K562 (cell line): Measurements from ENCODE around the gene IFNA6. TPM values are rescaled to one million over a fixed set of nuclear protein-coding genes. Genes with fewer than 3 reads are reported as not detected.

Source experiments
- ATAC-seq: fragments of 200-7000 bp; cut with Tn5 transposase; 3 replicates; pipeline ENCODE4 v1.9.1; 2020; ENCODE audit warnings: moderate library complexity
- BruUV-seq: library from RNA; stranded (reverse); fragments of 400-500 nt; replicated peaks from 2 replicates; lab custom pipeline; 2021; lab: Mats Ljungman, UMichigan
- CTCF ChIA-PET: fragments of 300-600 bp; formaldehyde crosslinking; extraction: SDS; loops from one replicate; lab custom pipeline; 2021; ENCODE audit warnings: low intra/inter-chr PET ratio; lab: Yijun Ruan, JAX
- POLR2A ChIA-PET: fragments of 300-600, 350-650 bp; sonication (Branson Sonifier 250); formaldehyde crosslinking; extraction: SDS; loops from one replicate; lab custom pipeline; 2021; ENCODE audit warnings: antibody characterized with exemption, inconsistent platforms; lab: Yijun Ruan, JAX
- DNase-seq, 4 experiments: peaks; one replicate each; pipeline versions ENCODE4 v3.0.0 to v3.0.0-alpha.2; 2011 to 2018; ENCODE audit warnings: low spot score in 3 of 4, mixed read lengths in 3 of 4; ENCODE audit errors: extremely low read depth in 1 of 4
- FAIRE-seq: peaks from 2 replicates; lab custom pipeline; 2011; peaks lifted over from hg19 to GRCh38; lab: Jason Lieb, UNC
- H2AFZ ChIP-seq: 2 replicates; pipeline ENCODE4 v1.6.0; 2011; ENCODE audit warnings: low read depth, low read length, control low read depth, inconsistent platforms
- H3K27ac ChIP-seq: fragments of 200-600 bp; 3 replicates; pipeline ENCODE4 v1.8.0; 2011; ENCODE audit warnings: low read depth, mild to moderate bottlenecking, control low read depth, inconsistent platforms, low read length, moderate library complexity, mixed read lengths; ENCODE audit errors: extremely low read depth
- H3K27me3 ChIP-seq, 2 experiments: fragments of 300-600 bp in 1 of 2; 2 replicates in 1 of 2; 3 replicates in 1 of 2; pipeline versions ENCODE4 v1.6.0 to v1.8.0; 2011; ENCODE audit warnings: inconsistent platforms in 2 of 2, low read length in 2 of 2, mild to moderate bottlenecking in 1 of 2, mixed read lengths in 1 of 2, moderate library complexity in 1 of 2; ENCODE audit not compliant: control insufficient read depth in 2 of 2, insufficient read depth in 2 of 2
- H3K36me3 ChIP-seq: fragments of 300-600 bp; 3 replicates; pipeline ENCODE4 v1.8.0; 2011; ENCODE audit warnings: mild to moderate bottlenecking, low read length, inconsistent platforms; ENCODE audit not compliant: control insufficient read depth, insufficient read depth
- H3K4me1 ChIP-seq, 2 experiments: fragments of 200-600 bp in 1 of 2; replicated peaks in 1 of 2; 2 replicates in 1 of 2; 3 replicates in 1 of 2; pipeline versions ENCODE4 v1.5.1 to v1.8.0; 2011; ENCODE audit warnings: inconsistent platforms in 2 of 2, low read length in 2 of 2, mild to moderate bottlenecking in 1 of 2, mixed read lengths in 1 of 2, moderate library complexity in 1 of 2; ENCODE audit not compliant: control insufficient read depth in 2 of 2, insufficient read depth in 2 of 2
- H3K4me2 ChIP-seq: 2 replicates; pipeline ENCODE4 v1.6.1; 2011; ENCODE audit warnings: low read length, control low read depth, inconsistent platforms, mixed read lengths; ENCODE audit not compliant: insufficient read depth
- H3K4me3 ChIP-seq: fragments of 200-600 bp; sonication (generic), shearing (Covaris generic); 2 replicates; pipeline ENCODE4 v1.5.1; 2016; ENCODE audit warnings: control low read depth, inconsistent platforms
- H3K79me2 ChIP-seq: fragments of 200-600 bp; 3 replicates; pipeline ENCODE4 v1.8.0; 2011; ENCODE audit warnings: low read length, inconsistent platforms; ENCODE audit not compliant: control insufficient read depth, insufficient read depth
- H3K9ac ChIP-seq, 2 experiments: 2 replicates each; pipeline versions ENCODE4 v1.6.0 to v1.6.1; 2011; ENCODE audit warnings: low read depth in 2 of 2, low read length in 2 of 2, control low read depth in 1 of 2, inconsistent platforms in 1 of 2, mild to moderate bottlenecking in 1 of 2, mixed read lengths in 1 of 2; ENCODE audit not compliant: insufficient read depth in 1 of 2
- H3K9me1 ChIP-seq: one replicate; pipeline ENCODE4 v1.6.0; 2011; ENCODE audit warnings: inconsistent platforms, mild to moderate bottlenecking, low read length, moderate library complexity; ENCODE audit not compliant: control insufficient read depth, insufficient read depth
- H3K9me3 ChIP-seq: replicated peaks from 2 replicates; pipeline ENCODE4 v1.5.1; 2011; ENCODE audit warnings: low read depth, low read length, inconsistent platforms; ENCODE audit not compliant: control insufficient read depth, insufficient read depth
- H4K20me1 ChIP-seq: replicated peaks from 2 replicates; pipeline ENCODE4 v1.6.1; 2011; ENCODE audit warnings: low read length, inconsistent platforms, mixed read lengths; ENCODE audit not compliant: control insufficient read depth, insufficient read depth
- CBX3 ChIP-seq, 2 experiments: IDR thresholded peaks; 1 replicate in 1 of 2; 2 replicates in 1 of 2; pipeline ENCODE4 v1.6.1; 2012; ENCODE audit warnings: inconsistent platforms in 2 of 2, low read length in 2 of 2, borderline replicate concordance in 1 of 2, control low read depth in 1 of 2
- CTCF ChIP-seq, 3 experiments: IDR thresholded peaks in 2 of 3; conservative IDR thresholded peaks in 1 of 3; 2 replicates each; pipeline ENCODE4 v1.5.1; 2011 to 2012; ENCODE audit warnings: low read length in 3 of 3, mild to moderate bottlenecking in 3 of 3, control low read depth in 2 of 3, improper control_type of control experiment in 1 of 3, inconsistent platforms in 1 of 3, low read depth in 1 of 3, mixed read lengths in 1 of 3, moderate library complexity in 1 of 3; ENCODE audit not compliant: insufficient read depth in 2 of 3
- DIDO1 ChIP-seq: fragments of 450-650 bp; IDR thresholded peaks from 2 replicates; pipeline ENCODE4 v1.6.1; 2016; ENCODE audit warnings: low read depth, missing biosample characterization, missing genetic modification characterization
- GABPA ChIP-seq: fragments of 200-800 bp; sonication (Bioruptor generic); conservative IDR thresholded peaks from 2 replicates; pipeline ENCODE4 v1.6.1; 2016; ENCODE audit warnings: low read depth, missing genetic modification characterization, missing compliant biosample characterization
- KHSRP ChIP-seq: fragments of 450-650 bp; IDR thresholded peaks from 2 replicates; pipeline ENCODE4 v1.6.1; 2017
- MAFF ChIP-seq: IDR thresholded peaks from 2 replicates; pipeline ENCODE4 v1.6.1; 2012; ENCODE audit warnings: low read length, improper control_type of control experiment
- MYC ChIP-seq, 2 experiments: fragments of 250-450 bp in 1 of 2; sonication (Bioruptor Pico) in 1 of 2; IDR thresholded peaks; 2 replicates each; pipeline versions ENCODE4 v1.5.1 to v1.6.1; 2012 to 2021; ENCODE audit warnings: low read depth in 2 of 2, borderline replicate concordance in 1 of 2, improper control_type of control experiment in 1 of 2, low read length in 1 of 2, mild to moderate bottlenecking in 1 of 2, moderate library complexity in 1 of 2
- NELFE ChIP-seq: IDR thresholded peaks from 2 replicates; pipeline ENCODE4 v1.6.1; 2011; ENCODE audit warnings: mild to moderate bottlenecking; ENCODE audit not compliant: insufficient read depth, insufficient read length
- PTRF ChIP-seq: fragments of 450-650 bp; IDR thresholded peaks from 2 replicates; pipeline ENCODE4 v1.6.1; 2016; ENCODE audit warnings: mild to moderate bottlenecking, missing genetic modification characterization, missing compliant biosample characterization
- SETDB1 ChIP-seq: IDR thresholded peaks from one replicate; pipeline ENCODE4 v1.6.1; 2012; ENCODE audit warnings: low read length, control low read depth, inconsistent platforms
- SIN3B ChIP-seq: fragments of 450-650 bp; IDR thresholded peaks from 2 replicates; pipeline ENCODE4 v1.6.1; 2017; ENCODE audit warnings: low read depth, mild to moderate bottlenecking, moderate library complexity
- SLC30A9 ChIP-seq: fragments of 250-450 bp; sonication (Bioruptor Pico); IDR thresholded peaks from 2 replicates; pipeline ENCODE4 v1.8.0; 2022; ENCODE audit warnings: mild to moderate bottlenecking, moderate library complexity
- U2AF2 ChIP-seq: fragments of 200-400 bp; formaldehyde crosslinking; optimal IDR thresholded peaks from 2 replicates; pipeline ENCODE3; 2017; ENCODE audit warnings: low read depth, mild to moderate bottlenecking, low read length
- ZBED1 ChIP-seq: IDR thresholded peaks from 2 replicates; pipeline ENCODE4 v1.6.1; 2014
- ZBTB7A ChIP-seq: IDR thresholded peaks from 2 replicates; pipeline ENCODE4 v1.6.1; 2011; ENCODE audit warnings: low read depth, mild to moderate bottlenecking, low read length, moderate library complexity, borderline replicate concordance; ENCODE audit not compliant: control insufficient read depth
- ZNF121 ChIP-seq: sonication (generic); formaldehyde crosslinking; conservative IDR thresholded peaks from 2 replicates; pipeline ENCODE4 v1.8.0; 2022; ENCODE audit warnings: missing genetic modification reagents
- ZNF75A ChIP-seq: fragments of 450-650 bp; formaldehyde crosslinking; IDR thresholded peaks from 2 replicates; pipeline ENCODE4 v1.4.0; 2020; ENCODE audit warnings: mild to moderate bottlenecking
- WGBS: fragments of 100-300 bp; shearing (Covaris generic); methylation state at CpG from one replicate; pipeline ENCODE4 v1.1.6; 2016; ENCODE audit warnings: low coverage, mixed read lengths; ENCODE audit not compliant: insufficient coverage; ENCODE audit errors: missing lambda C conversion rate; 5-methylcytosine and 5-hydroxymethylcytosine counted together
- in situ Hi-C: fragments of 300-500 bp; cut with MboI; formaldehyde crosslinking; loops from 4 replicates; pipeline ENCODE4 v1.15.0; 2018; ENCODE audit warnings: inconsistent platforms, mixed read lengths
- intact Hi-C: fragments of 100-400 bp; cut with micrococcal nuclease; formaldehyde crosslinking; loops from 2 replicates; pipeline ENCODE4 v1.14.2; 2022
- polyA plus RNA-seq, 8 experiments: library from polyadenylated mRNA; depleted of rRNA in 4 of 8; stranded (reverse) in 5 of 8; unstranded in 3 of 8; fragments of >200 nt; fragmentation: Nextera tagmentation in 2 of 8; fragmentation: Illumina TruSeq in 1 of 8; extraction: Ambion mirVana in 2 of 8; extraction: Trizol in 1 of 8; gene quantifications; 2 replicates each; pipeline versions ENCODE4 v1.2.1 to v1.2.3, GENCODE V29; 2011 to 2014; ENCODE audit warnings: inconsistent platforms in 1 of 8, missing spikeins in 1 of 8
- total RNA-seq, 7 experiments: library from RNA; depleted of rRNA in 6 of 7; stranded (reverse); fragments of >200 nt in 6 of 7; fragmentation: Illumina TruSeq in 2 of 7; extraction: Trizol in 2 of 7; gene quantifications; 2 replicates each; pipeline versions ENCODE4 v1.2.1 to v1.2.3, GENCODE V29; 2011 to 2021; ENCODE audit warnings: low replicate concordance in 1 of 7

Gene IFNA6
- total and polyA plus RNA-seq, 9 of the 15 experiments (the other 6 are each of a cell fraction or from before 2014, with no cell fraction given) = not detected

GRCh38 chr9:21392270-21392669 is 41.6 kb upstream of the IFNA6 start:
- no peak for FAIRE-seq

GRCh38 chr9:21385131-21385670 is 34.5 kb upstream of the IFNA6 start, which contains the start of gene IFNA2:
Gene IFNA2, minus strand, starts transcription at chr9:21385398. Its CDS starts 69 bp downstream, at chr9:21385329.
- no peak within 1 kb of the TSS for H3K27ac ChIP-seq
- BruUV-seq = no TSS peak
- H3K9ac ChIP-seq = no peak within 1 kb of the TSS
- in situ Hi-C loops (no loop called here), intact Hi-C loops (no loop called here)
- FAIRE-seq (no peak), ATAC-seq (no peak), DNase-seq (no peak)
- ChIA-PET POLR2A (no interaction called here), CTCF (no interaction called here)
- no peak within 1 kb of the TSS for H2AFZ ChIP-seq
- no peaks in the 10 kb centered on the region for H3K27me3 ChIP-seq
- H3K9me3 ChIP-seq = no peaks in the 10 kb centered on the region
- no CpG with 5 or more reads among the region's 1 CpG for WGBS
- H3K9me1 ChIP-seq = no peaks in the 10 kb centered on the region
- H4K20me1 ChIP-seq = no peaks in the 10 kb centered on the region
- H3K4me2 ChIP-seq = no peak within 1 kb of the TSS
- H3K4me3 ChIP-seq = no peak within 1 kb of the TSS
- H3K4me1 ChIP-seq = no peaks in the 10 kb centered on the region
- H3K79me2 ChIP-seq = no peaks in the 10 kb centered on the region
- no peaks in the 10 kb centered on the region for H3K36me3 ChIP-seq
- TF ChIP-seq CBX3 (IDR thresholded peaks at IDR 0.05; ENCODE audit: borderline replicate concordance in 1 of 2, low read length in 2 of 2) (no peak), SIN3B (no peak), MAFF (no peak), NELFE (no peak), DIDO1 (tag) (no peak), U2AF2 (no peak), MYC (IDR thresholded peaks at IDR 0.05; ENCODE audit: low read depth, low read length) (no peak), MYC (CRISPR knock-in tag; IDR thresholded peaks at IDR 0.05; ENCODE audit: borderline replicate concordance, low read depth) (no peak), ZNF121 (CRISPR knock-in tag) (no peak), SETDB1 (no peak), PTRF (no peak), CTCF (IDR thresholded peaks at IDR 0.05 in 2 of 3, conservative IDR thresholded peaks at IDR 0.05 in 1 of 3; ENCODE audit: insufficient read depth in 2 of 3, low read depth in 1 of 3, low read length in 3 of 3) (no peak), SLC30A9 (CRISPR knock-in tag) (no peak)

More at GRCh38 chr9:21392270-21392669, 41.6 kb upstream of the IFNA6 start:
- in situ Hi-C loops = no loop called here
- TF ChIP-seq KHSRP (no peak), ZNF75A (CRISPR knock-in tag) (no peak), GABPA (tag) (no peak), ZBTB7A (no peak), ZBED1 (no peak)
- no peaks in the 10 kb centered on the region for H3K36me3 ChIP-seq
- intact Hi-C loops = no loop called here
- DNase-seq = no peak
- ChIA-PET CTCF (no interaction called here), POLR2A (no interaction called here)
- no peaks in the 10 kb centered on the region for H3K27me3 ChIP-seq
- H3K9me1 ChIP-seq = no peaks in the 10 kb centered on the region
- no peak for ATAC-seq
- H3K4me1 ChIP-seq = no peaks in the 10 kb centered on the region
- H3K4me2 ChIP-seq = no peak overlapping the region
- no peak overlapping the region for H3K9ac ChIP-seq
- no peak overlapping the region for H2AFZ ChIP-seq
- H3K9me3 ChIP-seq = no peaks in the 10 kb centered on the region
- H3K27ac ChIP-seq = no peak overlapping the region
- no peaks in the 10 kb centered on the region for H3K79me2 ChIP-seq
- WGBS = no CpG with 5 or more reads among the region's 6 CpGs
- H3K4me3 ChIP-seq = no peak overlapping the region
- no peaks in the 10 kb centered on the region for H4K20me1 ChIP-seq
- no TSS peak for BruUV-seq
